GM21447 (cell line): ENCODE data around the gene LSG1.
"Not testable (repeated sequence)": the region's sequence is repeated elsewhere in the genome, so short reads cannot be mapped to it uniquely, and the experiment has no call there.

Source experiments
- ATAC-seq: cut with Tn5 transposase; IDR thresholded peaks from one replicate; pipeline ENCODE4 v1.9.1; 2021; ENCODE audit not compliant: unreplicated experiment

The LSG1 gene

GRCh38 chr3:194619741-194620140 is 52.2 kb downstream of the LSG1 start:
- ATAC-seq, result no peak

- ATAC-seq, result no peak
Measured at GRCh38 chr3:194618858-194619608, 53.0 kb downstream of the LSG1 start.

DNA sequence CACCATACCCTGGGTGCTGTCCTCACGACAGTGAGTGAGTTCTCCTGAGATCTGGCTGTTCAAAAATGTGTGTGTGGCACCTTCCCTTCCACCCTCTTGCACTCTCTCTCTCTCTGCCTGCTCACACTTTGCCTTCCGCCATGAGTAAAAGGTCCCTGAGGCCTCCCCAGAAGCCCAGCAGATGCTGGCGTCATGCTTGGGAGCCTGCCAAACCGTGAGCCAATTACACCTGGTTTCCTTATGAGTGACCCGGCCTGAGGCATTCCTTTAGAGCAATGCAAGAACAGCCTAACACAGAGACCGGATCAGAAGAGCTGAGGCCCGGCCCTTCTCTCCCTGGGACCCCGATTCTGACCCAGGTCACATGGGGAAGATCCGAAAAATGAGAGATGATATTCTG is 54.2 kb downstream of the LSG1 start:
- no peak for ATAC-seq

DNA sequence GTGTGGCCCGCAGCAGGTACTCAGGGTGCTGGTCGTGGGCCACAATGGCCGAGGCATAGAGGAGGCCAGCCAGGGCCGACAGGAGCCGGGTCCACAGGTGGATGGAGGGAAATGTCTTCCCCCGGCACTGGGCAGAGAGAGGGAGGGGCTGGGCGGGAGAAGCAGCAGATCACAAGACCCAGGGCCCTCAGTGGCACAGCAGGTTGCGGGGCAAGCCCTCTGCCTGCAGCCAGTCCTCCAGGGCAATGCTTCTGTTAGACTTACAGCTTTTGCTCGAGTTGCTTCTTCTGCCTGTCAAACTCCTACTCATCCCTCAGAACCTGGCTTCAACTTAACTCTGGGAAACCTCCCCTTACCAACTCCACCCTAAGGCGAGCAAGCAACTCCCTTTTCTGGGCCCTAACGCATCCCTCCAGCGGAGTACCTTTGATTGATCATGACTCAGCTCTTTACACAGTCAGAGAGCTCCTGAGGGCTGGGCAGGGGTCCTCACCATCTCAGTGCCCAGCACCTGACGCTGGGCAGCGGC is 54.8 kb downstream of the LSG1 start:
- no peak for ATAC-seq

DNA sequence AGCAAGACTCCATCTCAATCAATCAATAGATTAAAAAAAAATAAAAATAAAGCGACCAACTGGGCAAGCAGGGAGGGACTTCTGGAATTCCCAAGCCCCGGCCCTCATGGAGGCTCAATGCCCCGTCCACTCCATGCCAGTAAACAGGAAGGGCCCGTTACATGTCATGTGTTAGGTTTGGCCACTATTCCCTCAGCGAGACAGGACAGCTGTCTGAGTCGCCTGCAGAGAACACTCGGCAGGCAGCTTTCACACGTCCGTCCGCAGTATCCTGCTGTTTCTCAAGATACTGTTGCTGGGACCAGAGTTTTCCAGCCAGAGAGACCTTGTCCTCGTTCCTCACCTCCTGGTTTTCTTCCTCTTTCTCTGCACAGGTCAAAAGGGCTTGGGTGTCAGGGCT is 56.8 kb downstream of the LSG1 start:
- ATAC-seq, result no peak

GRCh38 chr3:194612221-194612620 is 59.8 kb downstream of the LSG1 start:
- ATAC-seq, result no peak

DNA sequence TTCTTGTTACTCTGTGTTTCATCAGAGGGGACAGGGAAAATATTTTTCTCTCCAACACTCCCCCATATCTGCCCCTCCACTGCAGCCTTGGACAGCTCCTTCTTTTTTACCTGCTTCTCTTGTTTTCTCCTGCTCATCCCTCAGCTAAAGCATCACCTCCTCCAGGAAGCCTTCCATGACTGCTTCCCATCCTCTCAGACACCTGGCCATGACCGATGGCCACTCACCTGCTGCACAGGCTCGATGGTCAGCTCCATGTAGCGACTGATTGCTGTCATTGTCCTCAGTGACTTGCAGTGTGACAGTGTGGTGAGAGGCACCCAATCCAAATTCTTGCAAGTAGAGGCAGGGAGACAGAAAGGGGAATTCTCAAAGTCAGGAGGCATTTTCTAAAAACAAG is 61.3 kb downstream of the LSG1 start:
- no peak for ATAC-seq

DNA sequence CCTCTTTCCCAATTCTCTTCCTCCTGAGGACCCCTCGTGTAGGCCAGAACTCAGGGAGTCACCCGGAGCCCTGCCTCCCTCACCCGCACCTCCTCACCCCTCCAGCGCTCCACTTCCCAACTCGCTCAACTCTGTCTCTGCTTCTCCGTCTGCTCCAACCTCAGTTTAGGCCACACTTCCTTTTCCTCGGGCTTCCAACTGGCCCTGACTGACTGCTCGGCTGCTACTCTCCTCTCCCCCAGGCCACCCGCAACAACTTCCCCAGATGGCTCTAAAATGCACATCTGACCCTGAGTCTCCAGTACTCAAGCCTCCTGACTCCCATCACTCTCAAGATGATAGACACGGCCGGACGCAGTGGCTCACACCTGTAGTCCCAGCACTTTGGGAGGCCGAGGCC is 62.4 kb downstream of the LSG1 start:
- no peak for ATAC-seq

- no peak for ATAC-seq
Measured at GRCh38 chr3:194608981-194609380, 63.0 kb downstream of the LSG1 start.

- ATAC-seq, result no peak
Measured at GRCh38 chr3:194607592-194608389, 64.2 kb downstream of the LSG1 start.

DNA sequence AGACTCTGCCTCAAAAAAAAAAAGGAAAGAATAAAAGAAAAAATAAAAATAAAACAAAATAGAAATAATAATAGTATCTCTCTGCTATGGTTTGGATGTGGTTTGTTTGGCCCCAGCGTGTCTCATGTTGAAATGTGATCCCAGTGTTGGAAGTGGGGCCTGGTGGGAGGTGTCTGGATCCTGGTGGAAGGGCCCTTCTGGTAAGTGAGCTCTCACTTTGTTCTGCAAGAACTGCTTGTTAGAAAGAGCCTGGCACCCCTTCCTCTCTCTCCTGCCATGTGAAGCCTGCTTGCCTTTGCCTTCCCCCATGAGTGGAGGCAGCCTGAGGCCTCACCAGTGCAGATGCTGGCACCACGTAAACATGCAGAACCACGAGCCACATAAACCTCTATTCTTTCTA is 65.0 kb downstream of the LSG1 start:
- ATAC-seq, result no peak

DNA sequence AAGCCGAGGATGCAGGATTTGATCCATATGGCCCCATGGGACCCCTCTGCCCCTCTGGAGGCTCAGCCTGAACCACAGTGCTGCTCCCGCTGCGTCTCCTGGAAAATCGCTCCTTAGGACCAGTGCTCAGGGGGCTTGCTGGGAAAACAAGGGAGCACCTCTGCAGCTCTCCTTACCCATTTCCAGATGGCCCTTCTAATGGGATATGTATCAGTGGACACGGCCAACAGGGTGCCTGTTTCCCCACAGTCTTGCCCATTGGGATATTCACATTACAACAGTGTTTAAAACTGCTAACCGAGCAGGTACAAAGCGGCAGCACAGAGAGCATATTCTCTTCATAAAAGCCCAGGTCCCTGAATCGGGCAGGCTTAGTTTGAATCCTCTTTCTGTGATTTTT is 65.8 kb downstream of the LSG1 start:
- ATAC-seq, result no peak

DNA sequence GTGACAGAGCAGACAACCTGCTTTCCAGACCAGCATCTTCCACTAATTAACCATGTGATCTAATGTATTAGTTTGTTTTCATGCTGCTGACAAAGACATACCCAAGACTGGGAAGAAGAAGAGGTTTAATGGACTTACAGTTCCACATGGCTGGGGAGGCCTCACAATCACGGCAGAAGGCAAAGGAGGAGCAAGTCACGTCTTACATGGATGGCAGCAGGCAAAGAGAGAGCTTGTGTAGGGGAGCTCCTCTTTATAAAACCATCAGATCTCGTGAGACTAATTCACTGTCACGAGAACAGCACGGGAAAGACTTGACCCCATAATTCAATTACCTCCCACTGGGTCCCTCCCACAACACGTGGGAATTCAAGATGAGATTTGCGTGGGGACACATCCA is 66.7 kb downstream of the LSG1 start:
- not testable (repeated sequence) for ATAC-seq

DNA sequence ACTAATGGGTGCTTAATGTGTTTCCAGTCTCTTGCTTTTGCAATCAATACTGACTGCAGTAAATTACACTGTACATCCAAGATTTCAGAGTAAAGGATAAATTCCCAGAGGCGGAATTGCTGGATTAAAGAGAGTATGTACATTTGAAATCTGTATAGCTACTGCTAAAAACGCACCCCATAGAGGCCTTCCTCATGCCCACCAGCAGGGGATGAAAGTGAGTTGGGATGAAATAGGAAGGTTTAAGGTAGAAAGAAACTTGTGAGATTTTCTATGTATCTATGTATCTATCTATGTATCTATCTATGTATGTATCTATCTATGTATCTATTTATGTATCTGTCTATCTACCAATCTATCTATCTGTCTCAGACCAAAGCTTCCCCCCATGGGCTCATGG is 67.2 kb downstream of the LSG1 start:
- no peak for ATAC-seq

DNA sequence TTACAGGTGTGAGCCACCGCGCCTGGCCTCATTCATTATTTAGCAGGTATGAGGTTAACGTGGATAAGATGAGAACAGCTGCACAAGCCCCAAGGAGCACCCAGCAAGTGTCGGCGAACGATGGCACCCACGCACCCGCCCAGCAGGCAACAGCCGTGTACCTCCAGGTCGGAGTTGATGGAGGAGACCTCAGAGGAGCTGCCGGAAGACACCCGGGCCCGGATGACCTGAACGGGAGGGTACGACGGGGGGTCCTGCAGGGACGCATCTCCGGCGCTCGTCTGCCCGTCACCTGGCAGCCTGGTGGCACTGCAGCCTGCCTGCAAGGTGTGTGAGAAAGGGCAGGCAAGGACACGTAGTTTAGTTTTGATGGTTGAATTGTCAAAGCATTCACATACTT is 67.9 kb downstream of the LSG1 start:
- ATAC-seq, result no peak

DNA sequence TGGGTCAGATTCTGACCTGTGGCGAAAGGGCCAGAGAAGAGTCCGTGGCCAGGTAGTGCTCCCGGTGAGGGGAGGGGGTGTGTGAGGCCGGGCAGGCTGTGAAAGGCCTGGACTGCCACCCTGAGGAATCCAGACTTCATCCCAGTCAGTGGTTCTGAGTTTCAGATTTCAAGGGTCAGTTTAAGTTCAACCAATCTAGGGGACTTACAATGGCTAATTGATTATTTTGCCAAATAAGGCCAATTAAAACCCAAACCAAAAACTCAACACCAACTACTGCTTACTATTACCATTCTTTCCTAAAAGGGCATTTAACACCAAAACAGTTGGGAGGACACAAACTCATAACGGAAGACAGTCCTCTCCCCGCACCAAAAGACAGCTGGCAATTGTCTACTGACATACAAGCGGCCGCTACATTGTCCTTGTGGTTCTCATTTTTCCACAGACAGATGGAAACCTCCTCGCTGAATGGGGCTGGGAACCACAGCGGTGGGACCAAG is 69.3 kb downstream of the LSG1 start:
- ATAC-seq, result no peak

DNA sequence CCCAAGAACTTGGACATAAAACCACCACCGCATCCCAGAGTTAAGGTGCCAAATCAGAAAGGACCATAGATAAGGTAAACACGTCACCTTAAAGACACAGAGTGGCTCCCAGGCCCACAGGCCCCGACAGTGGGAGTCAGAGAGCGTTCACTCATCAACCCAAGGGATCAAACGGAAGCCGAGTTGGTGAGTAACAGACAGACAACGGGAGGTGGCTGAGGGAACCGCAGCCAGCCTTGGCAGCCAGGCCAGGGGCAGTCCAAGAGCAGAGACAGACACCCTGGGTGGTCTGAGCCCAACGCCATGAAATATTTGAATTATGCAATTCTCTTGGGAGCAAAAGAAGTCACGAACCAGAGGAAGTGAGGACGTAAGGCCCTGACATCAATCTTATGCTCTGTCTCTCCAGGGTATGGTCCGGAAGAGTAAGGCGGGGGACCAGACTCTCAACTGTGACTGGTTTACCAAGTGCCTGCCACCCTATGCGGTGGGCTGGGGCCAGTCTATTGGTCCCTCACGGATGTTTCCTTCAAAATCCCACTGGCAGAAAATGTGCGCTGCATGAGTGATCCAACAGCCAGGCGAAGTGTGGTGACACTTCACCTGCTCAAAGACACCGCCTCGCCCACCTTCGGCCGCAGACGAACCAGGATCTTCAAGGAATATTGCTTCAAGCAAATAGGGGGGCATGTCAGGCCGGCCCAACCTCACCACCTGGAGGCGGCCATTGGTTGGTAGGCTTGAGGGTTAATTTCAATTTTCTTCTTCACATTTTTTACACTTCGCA is 73.0 kb downstream of the LSG1 start:
- no peak for ATAC-seq

- ATAC-seq, result no peak
Measured at GRCh38 chr3:194596906-194597305, 75.1 kb downstream of the LSG1 start.

GRCh38 chr3:194592798-194593752 is 78.9 kb downstream of the LSG1 start:
- peak; percentile 52 for ATAC-seq
